GM19351 (cell line): ENCODE data around the gene PDE11A.
"Not testable (repeated sequence)": the region's sequence is repeated elsewhere in the genome, so short reads cannot be mapped to it uniquely, and the experiment has no call there.

Experiments
- ATAC-seq: cut with Tn5 transposase; IDR thresholded peaks from one replicate; pipeline ENCODE4 v1.9.1; 2021; ENCODE audit warnings: mild to moderate bottlenecking, moderate library complexity; ENCODE audit not compliant: unreplicated experiment

PDE11A gene

DNA sequence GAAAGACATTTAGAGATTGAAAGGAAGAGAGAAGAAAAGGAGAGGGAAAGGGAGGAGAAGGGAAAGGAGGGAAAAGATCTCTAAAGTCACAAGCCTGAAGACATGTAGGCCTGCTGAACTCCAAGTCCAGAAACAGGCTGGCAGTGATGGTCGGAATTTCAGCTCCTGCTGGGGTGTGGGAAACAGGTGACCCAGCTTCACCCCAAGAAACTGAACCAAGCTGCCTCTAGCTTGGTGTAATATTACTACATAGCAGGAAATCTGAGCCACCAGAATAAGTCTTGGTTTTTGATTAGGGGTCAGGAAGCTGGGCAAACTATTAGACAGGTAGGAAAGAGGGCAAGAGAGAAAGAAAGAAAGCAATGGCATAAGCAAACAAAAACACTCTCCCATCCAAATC, 185.8 kb downstream of the PDE11A start:
- no peak for ATAC-seq

DNA sequence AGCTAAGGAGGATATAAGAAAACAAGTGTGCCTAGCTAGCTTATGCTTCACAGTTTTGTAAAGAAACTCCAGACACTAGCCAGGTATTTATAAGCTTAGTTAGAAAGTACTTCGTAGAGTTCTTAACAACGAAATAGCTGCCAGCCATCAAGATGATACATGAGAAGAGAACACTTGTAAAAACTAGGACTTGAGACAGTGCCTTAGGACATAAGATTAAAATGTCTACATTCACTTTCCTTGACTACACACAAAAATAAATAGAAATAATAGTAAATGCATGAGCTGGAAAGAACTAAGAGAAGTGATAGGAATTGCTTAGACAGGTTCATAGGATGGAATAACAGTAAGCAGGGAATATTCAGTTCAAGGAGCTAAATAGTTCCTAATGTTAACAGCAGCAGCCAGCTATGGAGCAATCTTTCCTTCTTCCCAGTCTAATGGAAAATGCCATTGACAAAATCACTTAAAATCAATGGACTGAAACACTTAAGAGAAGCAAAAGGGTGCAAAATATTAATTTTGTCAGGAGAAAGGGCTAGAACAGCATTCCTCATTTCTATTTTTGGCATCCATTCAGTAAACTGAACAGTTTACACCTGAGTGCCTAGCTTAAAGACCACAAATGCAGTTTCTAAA, 186.6 kb downstream of the PDE11A start:
- no peak for ATAC-seq

DNA sequence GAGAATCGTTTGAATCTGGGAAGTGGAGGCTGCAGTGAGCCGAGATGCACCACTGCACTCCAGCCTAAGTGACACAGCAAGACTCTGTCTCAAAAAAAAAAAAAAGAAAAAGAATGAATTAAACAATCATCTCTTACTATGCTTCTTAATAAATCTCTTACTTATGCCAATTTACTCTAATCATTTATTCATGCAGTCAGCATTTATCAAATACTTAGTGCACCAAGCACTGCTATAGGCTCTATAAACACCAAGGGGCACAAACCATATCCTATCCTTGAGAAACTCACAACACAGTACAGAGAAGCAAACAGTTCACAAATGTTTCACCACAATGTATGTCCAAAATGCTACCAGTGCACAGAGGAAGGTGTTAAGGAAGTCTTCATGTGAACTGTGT, 189.4 kb downstream of the PDE11A start:
- no peak for ATAC-seq

DNA sequence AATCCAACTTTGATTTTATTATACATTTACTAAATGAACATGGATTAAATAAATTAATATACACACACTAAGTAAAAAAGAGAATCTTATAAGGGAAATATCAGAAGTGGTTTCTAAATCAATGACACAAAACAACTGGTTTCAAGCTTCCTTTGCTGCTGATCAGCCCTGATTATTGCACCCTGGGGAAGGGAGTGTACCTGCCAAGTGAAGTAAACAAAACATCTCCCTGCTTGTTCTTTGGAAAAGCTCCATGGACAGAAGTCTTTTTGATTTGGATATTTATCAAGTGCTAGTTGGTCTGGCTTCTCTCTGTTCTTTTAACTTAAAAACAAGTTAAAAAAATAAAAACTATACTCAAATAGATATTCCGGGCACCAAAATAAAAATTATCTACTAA, 190.1 kb downstream of the PDE11A start:
- no peak for ATAC-seq

DNA sequence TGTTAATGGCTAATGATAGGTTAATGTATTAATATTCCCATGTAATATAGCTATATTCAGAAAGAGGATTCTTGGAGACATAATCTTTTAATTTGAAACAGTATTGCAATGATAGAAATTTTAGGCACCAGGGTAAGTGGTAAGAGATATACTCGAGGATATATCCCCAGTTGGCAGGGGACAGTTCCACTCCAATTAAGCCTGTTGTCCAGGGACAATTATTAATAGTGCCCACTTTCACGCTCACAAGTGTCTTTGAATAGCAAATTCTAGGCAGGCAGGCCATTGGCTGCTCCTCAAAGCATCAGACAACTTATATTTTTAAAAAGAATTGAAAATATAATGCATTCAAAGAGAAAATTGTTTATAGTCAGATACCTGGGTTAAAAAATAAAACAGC, 190.7 kb downstream of the PDE11A start:
- no peak for ATAC-seq

DNA sequence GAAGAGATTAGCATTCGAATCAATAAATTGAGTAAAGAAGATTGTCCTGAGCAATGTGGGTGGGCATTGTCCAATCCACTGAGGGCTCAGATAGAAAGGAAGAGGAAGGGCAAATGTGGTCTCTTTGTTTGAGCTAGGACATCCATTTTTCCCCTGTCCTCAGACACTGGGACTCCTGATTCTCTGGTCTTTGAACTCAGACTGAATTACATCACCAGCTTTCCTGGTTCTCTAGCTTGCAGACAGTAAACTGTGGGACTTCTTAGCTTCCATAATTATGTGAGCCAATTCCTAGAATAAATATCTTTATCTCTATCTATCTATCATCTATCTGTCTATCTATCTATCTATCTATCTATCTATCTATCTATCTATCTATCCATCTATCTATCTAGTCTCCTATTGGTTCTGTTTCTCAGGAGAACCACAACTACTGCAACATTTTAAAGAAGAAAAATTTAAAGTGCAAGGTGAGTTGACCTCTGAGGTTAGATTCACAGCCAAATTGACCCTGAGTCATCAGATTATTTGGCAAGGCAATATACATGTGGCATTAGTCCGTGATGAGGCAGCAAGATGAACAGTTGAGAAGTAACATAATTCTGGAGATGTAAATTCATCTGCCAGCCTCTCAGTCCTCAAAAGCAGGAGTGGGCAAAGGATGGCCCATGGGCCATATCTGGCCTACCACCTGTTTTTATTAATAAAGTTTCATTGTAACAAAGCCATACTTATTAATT, 191.4 kb downstream of the PDE11A start:
- no peak for ATAC-seq

DNA sequence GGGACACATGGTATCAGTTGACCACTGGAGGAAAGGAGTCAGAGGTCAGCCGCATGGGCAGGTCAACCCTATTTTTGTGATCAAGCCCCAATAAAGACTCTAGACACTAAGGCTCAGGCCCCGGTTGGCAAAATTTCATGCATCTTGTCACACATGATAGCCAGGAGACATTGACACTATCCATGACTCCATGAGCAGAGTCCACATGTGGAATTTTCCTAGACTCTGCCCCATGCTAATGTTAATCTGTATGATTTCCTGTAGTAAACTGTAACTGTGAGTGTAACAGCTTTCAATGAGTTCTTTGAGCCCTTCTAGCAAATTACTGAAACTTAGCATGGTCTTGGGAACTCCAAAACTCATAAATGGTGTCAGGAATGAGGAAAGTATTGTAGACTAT, 192.3 kb downstream of the PDE11A start:
- no peak for ATAC-seq

DNA sequence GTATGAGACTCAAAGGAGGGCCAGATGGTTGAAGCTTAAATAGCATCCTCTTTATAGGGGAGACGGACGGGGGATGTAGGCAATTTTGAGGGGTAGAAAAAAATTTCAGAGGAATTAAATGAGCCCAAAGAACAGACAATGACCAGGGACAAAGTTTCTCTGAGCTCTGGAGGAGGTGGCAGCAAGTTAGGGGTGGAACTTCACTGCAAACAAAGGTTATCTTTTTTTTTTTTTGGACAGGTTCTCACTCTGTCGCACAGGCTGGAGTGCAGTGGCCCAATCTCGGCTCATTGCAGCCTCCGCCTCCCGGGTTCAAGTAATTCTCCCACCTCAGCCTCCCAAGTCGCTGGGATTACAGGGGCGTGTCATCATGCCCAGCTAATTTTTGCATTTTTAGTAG, 195.6 kb downstream of the PDE11A start:
- no peak for ATAC-seq

DNA sequence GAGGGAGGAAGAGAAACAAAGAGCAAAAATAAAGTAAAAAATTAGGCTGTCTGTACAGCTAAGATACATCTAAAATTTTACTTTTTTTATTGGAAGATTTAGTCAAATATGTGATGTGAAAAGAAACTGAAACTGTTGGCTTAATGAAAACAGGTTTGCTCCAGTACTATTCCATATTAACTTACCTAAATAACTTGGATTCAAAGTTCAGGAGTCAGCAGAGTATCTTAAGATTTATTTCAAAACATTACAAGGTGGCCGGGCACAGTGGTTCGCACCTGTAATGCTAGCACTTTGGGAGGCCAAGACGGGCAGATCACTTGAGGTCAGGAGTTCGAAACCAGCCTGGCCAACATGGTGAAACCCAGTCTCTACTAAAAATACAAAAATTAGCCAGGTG, 197.9 kb downstream of the PDE11A start:
- no peak for ATAC-seq

DNA sequence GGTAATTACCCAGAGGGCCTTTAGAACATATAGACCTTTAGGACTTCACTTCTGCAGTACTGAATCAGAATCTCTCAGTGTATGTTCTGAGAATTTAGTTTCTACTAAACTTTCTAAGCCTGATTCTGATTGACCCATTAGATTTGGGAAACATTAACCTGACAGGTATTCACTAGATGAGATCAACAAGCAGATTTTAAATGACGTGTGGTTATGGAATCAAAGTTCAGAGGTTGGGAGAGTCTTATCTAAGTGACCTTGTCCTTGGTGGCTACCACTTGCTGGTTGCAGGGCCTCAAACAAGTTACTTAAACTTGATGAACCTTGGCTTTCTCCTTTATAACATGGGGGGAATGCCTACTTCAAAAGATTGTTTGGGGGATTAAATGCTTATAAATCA, 198.7 kb downstream of the PDE11A start:
- no peak for ATAC-seq

DNA sequence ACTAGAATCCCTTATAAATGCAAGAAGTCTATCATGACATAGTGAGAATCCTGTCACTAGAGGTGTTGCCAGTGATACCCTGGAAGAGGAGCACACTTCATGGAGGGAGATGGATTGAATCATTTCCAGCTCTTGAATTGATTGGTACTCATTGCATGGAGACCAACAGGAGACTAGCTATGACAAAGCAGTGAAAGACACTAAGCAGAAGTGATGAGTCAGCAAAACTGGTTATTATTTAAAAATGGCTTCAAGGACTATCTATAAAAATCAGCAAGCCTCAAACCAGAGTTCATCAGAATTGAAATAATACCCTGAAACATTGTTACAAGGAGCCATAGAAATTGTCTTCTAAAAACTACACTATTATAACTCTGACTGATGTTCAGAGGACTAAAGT, 200.3 kb downstream of the PDE11A start:
- ATAC-seq = no peak

DNA sequence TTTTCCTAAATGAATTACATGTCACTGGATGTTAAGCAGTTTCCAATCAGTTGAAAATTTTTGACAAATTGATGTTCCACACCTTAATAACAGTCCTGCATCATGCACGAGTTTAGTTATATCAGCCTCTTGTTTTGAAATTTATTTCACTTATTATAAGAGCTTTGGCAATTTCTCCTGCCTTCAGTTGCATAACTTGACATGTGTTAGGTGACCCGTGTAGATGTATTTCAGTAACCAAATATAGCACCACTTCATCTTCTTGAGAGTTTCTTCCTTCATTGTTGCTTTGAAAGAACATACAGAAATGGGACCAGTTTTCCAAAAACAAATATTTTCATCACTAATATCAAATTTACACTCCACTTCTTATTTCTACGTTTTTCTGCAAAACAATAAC, 202.7 kb downstream of the PDE11A start:
- no peak for ATAC-seq

DNA sequence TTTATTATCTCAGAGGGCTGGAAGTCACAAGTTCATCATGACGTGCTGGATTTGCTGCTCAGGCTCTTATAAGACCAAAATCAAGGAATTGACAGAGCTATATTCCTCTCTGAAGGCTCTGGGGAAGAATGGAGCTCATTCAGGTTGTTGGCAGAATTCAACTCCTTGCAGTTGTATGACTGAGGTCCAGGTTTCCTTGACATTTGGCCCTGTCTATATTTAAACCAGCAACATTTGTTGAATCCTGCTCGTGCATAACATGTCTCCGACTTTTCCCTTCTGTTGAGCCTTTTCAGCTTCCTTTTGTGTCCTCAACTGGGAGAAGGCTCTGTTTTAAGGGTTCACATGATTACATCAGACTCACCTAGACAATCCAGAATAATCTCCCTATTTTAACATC, 203.4 kb downstream of the PDE11A start:
- ATAC-seq = no peak

DNA sequence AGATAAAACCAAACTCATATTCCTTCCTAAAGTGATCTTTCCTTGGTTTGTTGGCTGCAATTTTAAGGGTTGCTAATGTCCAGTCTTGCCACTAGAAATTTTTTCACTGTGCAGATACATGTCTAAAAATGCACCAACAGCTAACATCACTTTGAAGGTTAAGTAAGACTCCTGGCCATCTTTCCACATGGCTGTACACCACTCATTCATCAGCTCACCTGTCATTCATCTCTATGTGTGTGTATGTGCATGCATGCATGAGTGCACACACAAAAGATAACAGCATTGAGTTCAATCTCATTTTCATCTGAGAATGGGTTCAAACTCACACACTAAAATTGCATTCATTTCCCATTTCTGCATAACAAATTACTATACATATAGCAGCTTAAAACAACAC, 203.8 kb downstream of the PDE11A start:
- ATAC-seq = no peak

DNA sequence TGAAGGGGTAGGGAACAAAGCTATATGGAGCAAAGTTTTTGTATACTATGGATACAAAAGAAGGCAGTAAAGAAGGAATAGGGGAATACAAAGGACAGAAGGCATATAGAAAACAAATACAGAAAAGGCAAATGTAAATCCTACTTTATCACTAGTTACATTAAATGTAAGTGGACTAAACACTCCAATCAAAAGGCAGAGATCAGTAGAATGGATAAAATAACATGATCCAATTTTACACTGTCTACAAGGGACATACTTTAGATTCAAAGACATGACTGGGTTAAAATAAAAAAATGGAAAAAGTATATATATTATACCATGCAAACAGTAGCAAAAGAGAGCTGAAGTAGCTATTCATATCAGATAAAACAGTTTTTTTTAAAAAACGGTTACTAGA, 215.0 kb downstream of the PDE11A start:
- ATAC-seq = no peak

DNA sequence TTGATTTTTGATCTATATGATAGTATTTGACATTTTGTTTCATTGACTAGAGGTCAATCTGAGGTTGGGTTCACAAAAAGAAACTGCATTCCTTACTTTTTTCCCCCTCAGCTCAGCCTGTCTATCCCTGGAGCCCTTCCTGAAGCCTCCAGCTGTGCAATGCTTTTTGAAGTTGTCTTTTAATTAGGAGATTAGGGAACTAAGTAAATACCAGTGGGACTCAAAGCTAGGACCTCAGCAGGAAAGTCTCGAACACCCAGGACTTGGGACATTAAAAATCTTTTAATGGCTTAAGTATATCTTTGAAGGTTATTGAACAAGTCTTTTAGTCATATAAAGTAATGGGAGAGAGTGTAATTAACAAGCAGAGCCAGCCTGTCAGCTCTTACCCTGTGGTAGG, 220.2 kb downstream of the PDE11A start:
- ATAC-seq = no peak

DNA sequence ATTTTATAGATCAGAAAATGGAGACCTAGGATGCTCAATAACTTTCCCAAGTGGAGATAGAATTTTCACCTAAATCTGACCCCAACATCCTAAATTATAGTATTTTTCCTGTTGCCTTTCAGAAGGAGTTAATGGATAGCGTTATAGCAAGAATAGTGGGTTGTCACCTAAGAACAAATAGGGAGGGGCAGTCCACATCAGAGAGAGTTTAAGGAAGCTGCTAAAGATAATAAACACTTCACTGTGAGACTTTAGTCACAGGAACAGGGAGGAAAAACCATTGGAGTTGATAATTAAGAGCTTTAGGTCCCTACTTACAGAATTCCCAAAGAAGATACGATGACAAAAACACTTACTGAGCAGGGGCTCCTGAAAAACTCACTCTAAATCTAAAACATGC, 229.4 kb downstream of the PDE11A start:
- no peak for ATAC-seq

DNA sequence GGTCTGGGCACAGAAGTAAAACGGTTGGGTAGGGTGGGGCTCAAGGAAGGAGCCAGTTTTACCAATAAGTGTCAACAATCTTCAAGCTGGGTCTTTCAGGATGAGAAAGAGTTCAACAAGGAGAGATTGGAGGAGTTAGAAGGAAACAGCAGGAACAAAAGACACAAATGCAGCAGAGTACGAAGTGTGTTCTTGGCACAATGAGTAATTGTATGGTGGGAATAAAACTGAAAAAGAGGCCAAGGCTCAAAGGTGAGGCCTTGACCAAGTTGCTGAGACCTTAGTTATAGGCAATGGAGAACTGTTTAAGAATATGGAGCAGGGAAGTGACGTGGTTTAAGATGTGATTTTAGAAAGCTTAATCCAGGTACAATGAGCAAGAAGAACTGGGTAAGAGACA, 230.3 kb downstream of the PDE11A start:
- ATAC-seq = no peak

DNA sequence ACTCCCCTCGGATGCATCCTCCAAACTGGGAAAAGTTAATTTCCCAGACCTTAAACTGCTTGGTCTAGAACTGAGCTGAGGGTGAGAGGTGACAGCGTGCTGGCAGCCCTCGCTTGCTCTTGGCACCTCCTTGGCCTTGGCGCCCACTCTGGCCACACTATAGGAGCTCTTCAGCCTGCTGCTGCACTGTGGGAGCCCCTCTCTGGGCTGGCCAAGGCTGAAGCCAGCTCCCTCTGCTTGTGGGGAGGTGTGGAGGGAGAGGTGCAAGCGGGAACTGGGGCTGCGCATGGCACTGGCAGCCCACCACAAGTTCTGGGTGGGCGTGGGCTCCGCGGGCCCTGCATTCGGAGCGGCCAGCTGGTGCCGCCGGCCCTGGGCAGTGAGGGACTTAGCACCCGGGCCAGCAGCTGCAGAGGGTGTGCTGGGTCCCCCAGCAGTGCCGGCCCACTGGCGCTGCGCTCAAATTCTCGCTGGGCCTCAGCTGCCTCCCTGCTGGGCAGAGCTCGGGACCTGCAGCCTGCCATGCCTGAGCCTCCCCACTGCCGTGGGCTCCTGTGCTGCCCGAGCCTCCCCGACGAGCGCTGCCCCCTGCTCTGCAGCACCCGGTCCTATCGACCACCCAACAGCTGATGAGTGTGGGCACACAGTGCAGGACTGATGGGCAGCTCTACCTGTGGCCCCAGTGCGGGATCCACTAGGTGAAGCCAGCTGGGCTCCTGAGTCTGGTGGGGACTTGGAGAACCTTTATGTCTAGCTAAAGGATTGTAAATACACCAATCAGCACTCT, 237.0 kb downstream of the PDE11A start:
- ATAC-seq = not testable (repeated sequence)

DNA sequence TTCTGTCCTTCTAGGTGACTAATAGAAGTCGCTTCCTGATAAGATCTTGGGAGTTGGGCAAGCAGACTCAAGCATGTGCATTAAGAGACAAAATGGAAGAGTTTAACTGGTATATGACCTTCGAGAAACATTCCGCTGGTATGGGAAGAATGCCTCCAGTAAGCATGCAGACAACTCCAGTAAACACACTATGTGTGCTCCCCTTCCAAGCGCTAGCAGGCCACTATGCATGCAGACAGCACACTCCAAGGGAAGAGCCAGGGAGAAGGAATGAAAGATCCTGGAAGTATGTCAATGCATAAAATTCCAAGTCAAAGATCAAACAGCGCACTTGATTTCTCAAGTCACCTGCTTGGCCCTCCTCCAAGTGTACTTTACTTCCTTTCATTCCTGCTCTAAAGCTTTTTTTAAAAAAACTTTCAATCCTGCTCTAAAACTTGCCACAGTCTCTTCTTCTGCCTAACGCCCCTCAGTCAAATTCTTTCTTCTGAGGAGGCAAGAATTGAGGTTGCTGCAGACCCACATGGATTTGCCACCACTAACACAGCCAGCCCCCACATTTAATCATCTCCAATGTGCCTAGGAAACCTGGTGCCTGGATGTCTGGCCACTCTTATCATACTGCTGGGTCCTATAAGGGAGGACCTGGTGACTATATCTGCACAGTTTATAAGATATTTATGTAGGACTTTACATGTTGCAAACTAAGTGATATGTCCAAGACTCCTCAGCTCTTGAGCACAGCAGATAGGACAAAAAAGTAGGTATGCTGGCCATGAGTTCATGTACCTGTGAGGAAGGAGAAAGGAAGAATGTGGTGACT, 239.8 kb downstream of the PDE11A start:
- no peak for ATAC-seq

DNA sequence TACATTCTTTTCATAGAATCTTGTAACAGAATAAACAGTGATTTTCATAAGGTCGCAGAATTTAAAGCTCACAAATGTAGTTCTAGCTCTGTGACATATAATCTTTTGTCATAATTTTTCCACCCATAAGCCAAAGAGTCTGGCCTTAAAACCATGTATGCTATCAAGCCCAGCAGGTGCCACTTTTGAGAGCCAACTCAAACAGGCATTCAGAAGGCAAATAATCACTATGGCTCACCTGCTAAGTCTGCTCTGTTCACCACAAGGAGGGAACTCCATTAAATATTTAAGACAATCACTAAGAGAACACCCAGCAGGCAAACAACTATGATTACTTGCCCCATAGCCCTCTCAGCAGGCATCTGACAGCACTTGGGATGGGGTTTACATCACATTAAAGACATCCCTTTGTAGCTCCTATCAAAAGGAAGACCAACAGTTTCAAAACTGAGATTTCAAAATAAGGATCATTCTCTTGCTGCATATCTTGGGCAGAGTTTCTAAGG, 241.6 kb downstream of the PDE11A start:
- no peak for ATAC-seq
